HepG2 (cell line): Measurements from ENCODE around the gene RNU4-1. TPM values are rescaled to one million over a fixed set of nuclear protein-coding genes. Genes with fewer than 3 reads are reported as not detected.

Experiments
- CCDC6 ChIP-seq: sonication (generic); formaldehyde crosslinking; IDR thresholded peaks from 2 replicates; pipeline ENCODE4 v1.8.1; 2022; ENCODE audit warnings: mild to moderate bottlenecking, missing genetic modification reagents, moderate library complexity
- HMG20B ChIP-seq: conservative IDR thresholded peaks from 2 replicates; pipeline ENCODE4 v1.6.1; 2016; ENCODE audit warnings: missing genetic modification reagents, missing compliant biosample characterization
- LCORL ChIP-seq, 2 experiments: fragments of 450-650 bp in 1 of 2; sonication (generic) in 1 of 2; formaldehyde crosslinking in 1 of 2; IDR thresholded peaks; 2 replicates each; pipeline versions ENCODE4 v1.5.0 to v1.6.1; 2017 to 2020; ENCODE audit warnings: antibody characterized with exemption in 1 of 2, missing genetic modification reagents in 1 of 2
- MYC ChIP-seq: sonication (generic); formaldehyde crosslinking; IDR thresholded peaks from 2 replicates; pipeline ENCODE4 v1.9.0; 2021; ENCODE audit warnings: missing genetic modification reagents, borderline replicate concordance
- ONECUT2 ChIP-seq: sonication (generic); formaldehyde crosslinking; IDR thresholded peaks from 2 replicates; pipeline ENCODE4 v1.4.0; 2020; ENCODE audit warnings: missing genetic modification reagents
- POLR2AphosphoS5 ChIP-seq: IDR thresholded peaks from 2 replicates; pipeline ENCODE4 v1.6.1; 2012; ENCODE audit warnings: low read depth, low read length
- SRY ChIP-seq: sonication (generic); formaldehyde crosslinking; IDR thresholded peaks from 2 replicates; pipeline ENCODE4 v1.8.0; 2022; ENCODE audit warnings: mild to moderate bottlenecking, missing genetic modification reagents
- ZNF10 ChIP-seq: sonication (generic); formaldehyde crosslinking; IDR thresholded peaks from 2 replicates; pipeline ENCODE4 v1.4.0; 2020; ENCODE audit warnings: mild to moderate bottlenecking, low read depth, missing genetic modification reagents, borderline replicate concordance
- ZNF274 ChIP-seq: sonication (generic); formaldehyde crosslinking; IDR thresholded peaks from 2 replicates; pipeline ENCODE4 v1.5.1; 2020; ENCODE audit warnings: mild to moderate bottlenecking, missing genetic modification reagents
- ZNF570 ChIP-seq: sonication (generic); formaldehyde crosslinking; IDR thresholded peaks from 2 replicates; pipeline ENCODE4 v1.4.0; 2020; ENCODE audit warnings: mild to moderate bottlenecking, missing genetic modification reagents, borderline replicate concordance
- ZNF614 ChIP-seq: IDR thresholded peaks from 2 replicates; pipeline ENCODE4 v1.6.1; 2018; ENCODE audit warnings: missing biosample characterization, missing genetic modification reagents, inconsistent platforms, borderline replicate concordance
- polyA plus RNA-seq, 8 experiments: library from polyadenylated mRNA; depleted of rRNA in 3 of 8; stranded (reverse) in 7 of 8; unstranded in 1 of 8; fragments of >200 nt; fragmentation: Illumina TruSeq in 4 of 8; extraction: Trizol in 4 of 8; gene quantifications; 2 replicates each; pipeline versions ENCODE4 v1.2.1 to v1.2.3, GENCODE V29; 2011 to 2016; ENCODE audit warnings: low read depth in 4 of 8, missing spikeins in 1 of 8, mixed read lengths in 1 of 8; ENCODE audit not compliant: insufficient read depth in 1 of 8
- total RNA-seq, 5 experiments: library from RNA; depleted of rRNA; stranded (reverse); fragments of >200 nt; fragmentation: Illumina TruSeq; extraction: Trizol; gene quantifications; 2 replicates each; pipeline ENCODE4 v1.2.3, GENCODE V29; 2016; ENCODE audit warnings: low read depth in 1 of 5
- TF ChIP-seq, protein P1 (sequence below): sonication (generic); formaldehyde crosslinking; IDR thresholded peaks from 2 replicates; pipeline ENCODE4 v1.4.0; 2020; ENCODE audit warnings: missing genetic modification reagents, borderline replicate concordance
- TF ChIP-seq, protein P2 (sequence below): sonication (generic); formaldehyde crosslinking; IDR thresholded peaks from 2 replicates; pipeline ENCODE4 v1.5.0; 2020; ENCODE audit warnings: mild to moderate bottlenecking, missing genetic modification reagents
- TF ChIP-seq, protein P3 (sequence below): sonication (generic); formaldehyde crosslinking; IDR thresholded peaks from 2 replicates; pipeline ENCODE4 v1.5.0; 2020; ENCODE audit warnings: mild to moderate bottlenecking, missing genetic modification reagents, borderline replicate concordance

Gene RNU4-1
- total and polyA plus RNA-seq, 2 of the 13 experiments (the other 11 are each of a cell fraction or from before 2014, with no cell fraction given), result 7,407 TPM; not detected in 1

DNA sequence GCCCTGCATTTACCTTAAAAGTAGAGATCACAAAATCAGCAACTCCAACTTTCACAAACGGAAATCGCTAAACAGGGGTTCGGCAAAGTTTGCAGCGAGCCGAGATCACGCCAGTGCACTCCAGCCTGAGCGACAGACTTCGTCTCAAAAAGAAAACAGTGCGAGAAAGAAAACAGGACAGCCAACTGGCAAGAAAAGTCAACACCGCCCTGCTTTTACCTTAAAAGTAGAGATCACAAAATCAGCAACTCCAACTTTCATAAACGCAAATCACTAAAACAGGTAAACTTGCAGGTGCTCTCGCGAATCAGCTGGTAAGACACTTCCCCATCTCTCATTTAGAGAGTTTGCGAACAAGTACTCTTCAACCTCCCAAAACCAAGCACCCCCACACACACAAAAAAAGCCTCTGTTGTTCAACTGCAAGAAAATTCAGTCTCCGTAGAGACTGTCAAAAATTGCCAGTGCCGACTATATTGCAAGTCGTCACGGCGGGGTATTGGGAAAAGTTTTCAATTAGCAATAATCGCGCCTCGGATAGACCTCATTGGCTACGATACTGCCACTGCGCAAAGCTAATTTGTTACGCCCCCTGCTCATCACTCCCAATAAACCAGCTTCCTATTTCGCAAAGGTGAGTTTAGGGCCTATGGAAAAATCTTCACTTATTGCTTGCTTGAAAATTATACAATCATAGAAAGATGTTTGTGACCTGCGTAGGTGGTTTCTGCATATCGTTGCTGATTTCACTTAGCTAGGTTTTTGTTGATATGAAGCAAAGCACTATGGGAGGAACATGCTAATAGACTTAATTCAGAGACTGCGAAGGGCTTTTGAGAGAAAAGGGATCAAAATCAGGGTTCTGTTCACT, at the start of gene RNU4-1 (continued):
- TF ChIP-seq, protein P1, sequence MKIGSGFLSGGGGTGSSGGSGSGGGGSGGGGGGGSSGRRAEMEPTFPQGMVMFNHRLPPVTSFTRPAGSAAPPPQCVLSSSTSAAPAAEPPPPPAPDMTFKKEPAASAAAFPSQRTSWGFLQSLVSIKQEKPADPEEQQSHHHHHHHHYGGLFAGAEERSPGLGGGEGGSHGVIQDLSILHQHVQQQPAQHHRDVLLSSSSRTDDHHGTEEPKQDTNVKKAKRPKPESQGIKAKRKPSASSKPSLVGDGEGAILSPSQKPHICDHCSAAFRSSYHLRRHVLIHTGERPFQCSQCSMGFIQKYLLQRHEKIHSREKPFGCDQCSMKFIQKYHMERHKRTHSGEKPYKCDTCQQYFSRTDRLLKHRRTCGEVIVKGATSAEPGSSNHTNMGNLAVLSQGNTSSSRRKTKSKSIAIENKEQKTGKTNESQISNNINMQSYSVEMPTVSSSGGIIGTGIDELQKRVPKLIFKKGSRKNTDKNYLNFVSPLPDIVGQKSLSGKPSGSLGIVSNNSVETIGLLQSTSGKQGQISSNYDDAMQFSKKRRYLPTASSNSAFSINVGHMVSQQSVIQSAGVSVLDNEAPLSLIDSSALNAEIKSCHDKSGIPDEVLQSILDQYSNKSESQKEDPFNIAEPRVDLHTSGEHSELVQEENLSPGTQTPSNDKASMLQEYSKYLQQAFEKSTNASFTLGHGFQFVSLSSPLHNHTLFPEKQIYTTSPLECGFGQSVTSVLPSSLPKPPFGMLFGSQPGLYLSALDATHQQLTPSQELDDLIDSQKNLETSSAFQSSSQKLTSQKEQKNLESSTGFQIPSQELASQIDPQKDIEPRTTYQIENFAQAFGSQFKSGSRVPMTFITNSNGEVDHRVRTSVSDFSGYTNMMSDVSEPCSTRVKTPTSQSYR (CRISPR knock-in tag), result no peak
- TF ChIP-seq LCORL (IDR thresholded peaks at IDR 0.05) (0 out of 2 replicates have a peak, but pooled peaks have one; percentile 47), LCORL (CRISPR knock-in tag; IDR thresholded peaks at IDR 0.05) (peak; percentile 47; the same call in 1 of the 2 replicates), ZNF10 (no peak), ZNF614 (CRISPR knock-in tag) (peak; percentile 95), ONECUT2 (peak; percentile 56; the same call in 1 of the 2 replicates), CCDC6 (CRISPR knock-in tag) (peak; percentile 24; the same call in 1 of the 2 replicates), ZNF274 (CRISPR knock-in tag) (no peak), MYC (CRISPR knock-in tag) (no peak), ZNF570 (no peak), SRY (CRISPR knock-in tag) (peak; percentile 59; the same call in 1 of the 2 replicates), HMG20B (CRISPR knock-in tag) (no peak; the same call in 1 of the 2 replicates), POLR2AphosphoS5 (peak; percentile 100)
- TF ChIP-seq, protein P2, sequence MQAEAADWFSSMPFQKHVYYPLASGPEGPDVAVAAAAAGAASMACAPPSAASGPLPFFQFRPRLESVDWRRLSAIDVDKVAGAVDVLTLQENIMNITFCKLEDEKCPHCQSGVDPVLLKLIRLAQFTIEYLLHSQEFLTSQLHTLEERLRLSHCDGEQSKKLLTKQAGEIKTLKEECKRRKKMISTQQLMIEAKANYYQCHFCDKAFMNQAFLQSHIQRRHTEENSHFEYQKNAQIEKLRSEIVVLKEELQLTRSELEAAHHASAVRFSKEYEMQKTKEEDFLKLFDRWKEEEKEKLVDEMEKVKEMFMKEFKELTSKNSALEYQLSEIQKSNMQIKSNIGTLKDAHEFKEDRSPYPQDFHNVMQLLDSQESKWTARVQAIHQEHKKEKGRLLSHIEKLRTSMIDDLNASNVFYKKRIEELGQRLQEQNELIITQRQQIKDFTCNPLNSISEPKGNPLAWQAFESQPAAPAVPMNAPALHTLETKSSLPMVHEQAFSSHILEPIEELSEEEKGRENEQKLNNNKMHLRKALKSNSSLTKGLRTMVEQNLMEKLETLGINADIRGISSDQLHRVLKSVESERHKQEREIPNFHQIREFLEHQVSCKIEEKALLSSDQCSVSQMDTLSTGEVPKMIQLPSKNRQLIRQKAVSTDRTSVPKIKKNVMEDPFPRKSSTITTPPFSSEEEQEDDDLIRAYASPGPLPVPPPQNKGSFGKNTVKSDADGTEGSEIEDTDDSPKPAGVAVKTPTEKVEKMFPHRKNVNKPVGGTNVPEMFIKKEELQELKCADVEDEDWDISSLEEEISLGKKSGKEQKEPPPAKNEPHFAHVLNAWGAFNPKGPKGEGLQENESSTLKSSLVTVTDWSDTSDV (CRISPR knock-in tag), result no peak
- TF ChIP-seq, protein P3, sequence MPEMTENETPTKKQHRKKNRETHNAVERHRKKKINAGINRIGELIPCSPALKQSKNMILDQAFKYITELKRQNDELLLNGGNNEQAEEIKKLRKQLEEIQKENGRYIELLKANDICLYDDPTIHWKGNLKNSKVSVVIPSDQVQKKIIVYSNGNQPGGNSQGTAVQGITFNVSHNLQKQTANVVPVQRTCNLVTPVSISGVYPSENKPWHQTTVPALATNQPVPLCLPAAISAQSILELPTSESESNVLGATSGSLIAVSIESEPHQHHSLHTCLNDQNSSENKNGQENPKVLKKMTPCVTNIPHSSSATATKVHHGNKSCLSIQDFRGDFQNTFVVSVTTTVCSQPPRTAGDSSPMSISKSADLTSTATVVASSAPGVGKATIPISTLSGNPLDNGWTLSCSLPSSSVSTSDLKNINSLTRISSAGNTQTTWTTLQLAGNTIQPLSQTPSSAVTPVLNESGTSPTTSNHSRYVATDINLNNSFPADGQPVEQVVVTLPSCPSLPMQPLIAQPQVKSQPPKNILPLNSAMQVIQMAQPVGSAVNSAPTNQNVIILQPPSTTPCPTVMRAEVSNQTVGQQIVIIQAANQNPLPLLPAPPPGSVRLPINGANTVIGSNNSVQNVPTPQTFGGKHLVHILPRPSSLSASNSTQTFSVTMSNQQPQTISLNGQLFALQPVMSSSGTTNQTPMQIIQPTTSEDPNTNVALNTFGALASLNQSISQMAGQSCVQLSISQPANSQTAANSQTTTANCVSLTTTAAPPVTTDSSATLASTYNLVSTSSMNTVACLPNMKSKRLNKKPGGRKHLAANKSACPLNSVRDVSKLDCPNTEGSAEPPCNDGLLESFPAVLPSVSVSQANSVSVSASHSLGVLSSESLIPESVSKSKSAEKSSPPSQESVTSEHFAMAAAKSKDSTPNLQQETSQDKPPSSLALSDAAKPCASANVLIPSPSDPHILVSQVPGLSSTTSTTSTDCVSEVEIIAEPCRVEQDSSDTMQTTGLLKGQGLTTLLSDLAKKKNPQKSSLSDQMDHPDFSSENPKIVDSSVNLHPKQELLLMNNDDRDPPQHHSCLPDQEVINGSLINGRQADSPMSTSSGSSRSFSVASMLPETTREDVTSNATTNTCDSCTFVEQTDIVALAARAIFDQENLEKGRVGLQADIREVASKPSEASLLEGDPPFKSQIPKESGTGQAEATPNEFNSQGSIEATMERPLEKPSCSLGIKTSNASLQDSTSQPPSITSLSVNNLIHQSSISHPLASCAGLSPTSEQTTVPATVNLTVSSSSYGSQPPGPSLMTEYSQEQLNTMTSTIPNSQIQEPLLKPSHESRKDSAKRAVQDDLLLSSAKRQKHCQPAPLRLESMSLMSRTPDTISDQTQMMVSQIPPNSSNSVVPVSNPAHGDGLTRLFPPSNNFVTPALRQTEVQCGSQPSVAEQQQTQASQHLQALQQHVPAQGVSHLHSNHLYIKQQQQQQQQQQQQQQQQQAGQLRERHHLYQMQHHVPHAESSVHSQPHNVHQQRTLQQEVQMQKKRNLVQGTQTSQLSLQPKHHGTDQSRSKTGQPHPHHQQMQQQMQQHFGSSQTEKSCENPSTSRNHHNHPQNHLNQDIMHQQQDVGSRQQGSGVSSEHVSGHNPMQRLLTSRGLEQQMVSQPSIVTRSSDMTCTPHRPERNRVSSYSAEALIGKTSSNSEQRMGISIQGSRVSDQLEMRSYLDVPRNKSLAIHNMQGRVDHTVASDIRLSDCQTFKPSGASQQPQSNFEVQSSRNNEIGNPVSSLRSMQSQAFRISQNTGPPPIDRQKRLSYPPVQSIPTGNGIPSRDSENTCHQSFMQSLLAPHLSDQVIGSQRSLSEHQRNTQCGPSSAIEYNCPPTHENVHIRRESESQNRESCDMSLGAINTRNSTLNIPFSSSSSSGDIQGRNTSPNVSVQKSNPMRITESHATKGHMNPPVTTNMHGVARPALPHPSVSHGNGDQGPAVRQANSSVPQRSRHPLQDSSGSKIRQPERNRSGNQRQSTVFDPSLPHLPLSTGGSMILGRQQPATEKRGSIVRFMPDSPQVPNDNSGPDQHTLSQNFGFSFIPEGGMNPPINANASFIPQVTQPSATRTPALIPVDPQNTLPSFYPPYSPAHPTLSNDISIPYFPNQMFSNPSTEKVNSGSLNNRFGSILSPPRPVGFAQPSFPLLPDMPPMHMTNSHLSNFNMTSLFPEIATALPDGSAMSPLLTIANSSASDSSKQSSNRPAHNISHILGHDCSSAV (CRISPR knock-in tag), result no peak
